ENCODE measurements around the gene SLC37A1. TPM values are rescaled to one million over a fixed set of nuclear protein-coding genes. Genes with fewer than 3 reads are reported as not detected.

The SLC37A1 gene
- total and polyA plus RNA-seq, 9 of the 15 experiments (the other 6 are each of a cell fraction or from before 2014, with no cell fraction given), result 0.06 to 3.4 (median 0.40) TPM

- intact Hi-C loops (cut with micrococcal nuclease), result no loop called here
- no peak overlapping the region for H3K4me3 ChIP-seq
- H3K4me2 ChIP-seq (ENCODE audit: insufficient read depth, low read length), result no peak overlapping the region
- peaks cover 0 to 16% of the 10 kb centered on the region in 2 experiments; a peak in 2 of 5 replicates for H3K4me1 ChIP-seq (replicated peaks in 1 of 2; ENCODE audit: control insufficient read depth in 2 of 2, insufficient read depth in 2 of 2, low read length in 2 of 2)
- DNase-seq (ENCODE audit: extremely low read depth in 1 of 4, low spot score in 3 of 4), result no peak
- 10% methylated on average over 12 of the region's 12 CpGs for WGBS (ENCODE audit: insufficient coverage, low coverage, missing lambda C conversion rate)
- ChIA-PET POLR2A (interaction anchor here (1.2 kb wide), 1 partner anchor 12 kb away, joined by 3 read pairs; no protein-coding TSS in a partner anchor), CTCF (ENCODE audit: low intra/inter-chr PET ratio) (no interaction called here)
- no peak for FAIRE-seq
- H4K20me1 ChIP-seq (replicated peaks; ENCODE audit: control insufficient read depth, insufficient read depth, low read length), result peaks cover 6% of the 10 kb centered on the region; the same call in 1 of the 2 replicates
- no peaks in the 10 kb centered on the region for H3K79me2 ChIP-seq (ENCODE audit: control insufficient read depth, insufficient read depth, low read length)
- H2AFZ ChIP-seq (ENCODE audit: low read depth, low read length), result no peak overlapping the region
- ATAC-seq, result no peak
- peaks cover 64 to 69% of the 10 kb centered on the region in 2 experiments for H3K27me3 ChIP-seq (ENCODE audit: control insufficient read depth in 2 of 2, insufficient read depth in 2 of 2, low read length in 2 of 2)
- no peaks in the 10 kb centered on the region for H3K9me1 ChIP-seq (ENCODE audit: control insufficient read depth, insufficient read depth, low read length)
- no peaks in the 10 kb centered on the region for H3K9me3 ChIP-seq (replicated peaks; ENCODE audit: control insufficient read depth, insufficient read depth, low read depth, low read length)
- H3K27ac ChIP-seq (ENCODE audit: extremely low read depth, low read depth, low read length), result no peak overlapping the region
- in situ Hi-C loops (cut with MboI), result no loop called here
- BruUV-seq (replicated peaks), result no TSS peak
- H3K36me3 ChIP-seq (ENCODE audit: control insufficient read depth, insufficient read depth, low read length), result no peaks in the 10 kb centered on the region
- no peak overlapping the region for H3K9ac ChIP-seq (ENCODE audit: insufficient read depth in 1 of 2, low read depth in 2 of 2, low read length in 2 of 2)
- TF ChIP-seq MXD1 (CRISPR knock-in tag; IDR thresholded peaks at IDR 0.05; ENCODE audit: borderline replicate concordance, poor library complexity, severe bottlenecking) (no peak), NFIC (IDR thresholded peaks at IDR 0.05) (peak; percentile 77), NFIX (CRISPR knock-in tag; IDR thresholded peaks at IDR 0.05; ENCODE audit: low read depth) (peak; percentile 23; the same call in 1 of the 2 replicates), NONO (IDR thresholded peaks at IDR 0.05; ENCODE audit: low read depth in 2 of 2, low read length in 1 of 2) (no peak)
Measured at GRCh38 chr21:42515708-42516502, 2.3 kb downstream of the SLC37A1 start.

Data from K562 (cell line).